GM12878 (cell line): Measurements from ENCODE around the gene DLG2. TPM values are rescaled to one million over a fixed set of nuclear protein-coding genes. Genes with fewer than 3 reads are reported as not detected.

ENCODE experiments used
- ATAC-seq: fragments of 200-7000 bp; cut with Tn5 transposase; 3 replicates; pipeline ENCODE4 v1.9.1; 2020; ENCODE audit warnings: mild to moderate bottlenecking, moderate library complexity
- BruUV-seq: library from RNA; stranded (reverse); fragments of 400-500 nt; replicated peaks from 2 replicates; lab custom pipeline; 2021; lab: Mats Ljungman, UMichigan
- CTCF ChIA-PET: fragments of 300-600 bp; sonication (Branson Sonifier 250); formaldehyde crosslinking; extraction: SDS; loops from one replicate; lab custom pipeline; 2021; ENCODE audit warnings: inconsistent platforms; lab: Yijun Ruan, JAX
- POLR2A ChIA-PET: fragments of 350-600 bp; formaldehyde crosslinking; extraction: SDS; loops from one replicate; lab custom pipeline; 2021; ENCODE audit warnings: inconsistent platforms; lab: Charles Lee
- RAD21 ChIA-PET: fragments of 300-600 bp; sonication (Branson Sonifier 250); formaldehyde crosslinking; loops from one replicate; lab custom pipeline; 2023; ENCODE audit warnings: antibody characterized with exemption; ENCODE audit not compliant: unreplicated experiment; lab: Charles Lee
- SMC1A ChIA-PET: fragments of 300-600 bp; sonication (Branson Sonifier 250); formaldehyde crosslinking; loops from one replicate; lab custom pipeline; 2023; ENCODE audit not compliant: unreplicated experiment, uncharacterized antibody; lab: Charles Lee
- DNase-seq: peaks from one replicate; pipeline ENCODE4 v3.0.0-alpha.2; 2011; ENCODE audit warnings: low read depth, low spot score
- FAIRE-seq: peaks from 3 replicates; lab custom pipeline; 2011; peaks lifted over from hg19 to GRCh38; lab: Jason Lieb, UNC
- H2AFZ ChIP-seq: 2 replicates; pipeline ENCODE4 v1.6.0; 2011; ENCODE audit warnings: low read depth, low read length, control low read depth; ENCODE audit not compliant: control insufficient read depth
- H3K27ac ChIP-seq: 2 replicates; pipeline ENCODE4 v1.5.1; 2011; ENCODE audit warnings: control low read depth; ENCODE audit not compliant: control insufficient read depth, insufficient read depth
- H3K27me3 ChIP-seq, 2 experiments: replicated peaks in 1 of 2; 2 replicates each; pipeline versions ENCODE4 v1.6.0 to v1.6.1; 2011; ENCODE audit warnings: low read length in 1 of 2; ENCODE audit not compliant: control insufficient read depth in 2 of 2, insufficient read depth in 2 of 2
- H3K36me3 ChIP-seq, 2 experiments: 2 replicates each; pipeline ENCODE4 v1.5.1; 2011; ENCODE audit warnings: low read length in 1 of 2; ENCODE audit not compliant: control insufficient read depth in 2 of 2, insufficient read depth in 2 of 2
- H3K4me1 ChIP-seq: 2 replicates; pipeline ENCODE4 v1.6.1; 2011; ENCODE audit warnings: mild to moderate bottlenecking, low read length, moderate library complexity, mixed read lengths; ENCODE audit not compliant: control insufficient read depth, insufficient read depth
- H3K4me2 ChIP-seq: 2 replicates; pipeline ENCODE4 v1.6.0; 2011; ENCODE audit warnings: control low read depth; ENCODE audit not compliant: control insufficient read depth, insufficient read depth
- H3K4me3 ChIP-seq: fragments of 200-600 bp; sonication (generic); 2 replicates; pipeline ENCODE4 v1.5.1; 2016
- H3K79me2 ChIP-seq: 2 replicates; pipeline ENCODE4 v1.6.0; 2011; ENCODE audit warnings: low read length; ENCODE audit not compliant: control insufficient read depth, insufficient read depth
- H3K9ac ChIP-seq: 2 replicates; pipeline ENCODE4 v1.8.0; 2011; ENCODE audit warnings: low read length, control low read depth, mixed read lengths; ENCODE audit not compliant: control insufficient read depth, insufficient read depth
- H3K9me3 ChIP-seq: replicated peaks from 3 replicates; pipeline ENCODE4 v1.5.1; 2011; ENCODE audit warnings: mild to moderate bottlenecking, low read length; ENCODE audit not compliant: control insufficient read depth, insufficient read depth
- H4K20me1 ChIP-seq: 2 replicates; pipeline ENCODE4 v1.6.0; 2011; ENCODE audit not compliant: control insufficient read depth, insufficient read depth
- EP300 ChIP-seq, 2 experiments: fragments of 150-350 bp in 1 of 2; IDR thresholded peaks; 2 replicates each; pipeline ENCODE4 v1.6.1; 2011 to 2012; ENCODE audit warnings: low read depth in 2 of 2, low read length in 2 of 2, borderline replicate concordance in 1 of 2, improper control_type of control experiment in 1 of 2, inconsistent platforms in 1 of 2; ENCODE audit not compliant: control insufficient read depth in 1 of 2
- GABPA ChIP-seq: IDR thresholded peaks from 2 replicates; pipeline ENCODE4 v1.6.1; 2014; ENCODE audit warnings: antibody characterized with exemption, low read depth, mild to moderate bottlenecking, inconsistent platforms
- IKZF2 ChIP-seq, 2 experiments: fragments of 450-650 bp; IDR thresholded peaks; 2 replicates each; pipeline ENCODE4 v1.6.1; 2017; ENCODE audit warnings: mild to moderate bottlenecking in 2 of 2, moderate library complexity in 2 of 2
- NR2C1 ChIP-seq: fragments of 450-650 bp; IDR thresholded peaks from 2 replicates; pipeline ENCODE4 v1.6.1; 2017; ENCODE audit warnings: antibody characterized with exemption, mild to moderate bottlenecking, moderate library complexity
- POLR2AphosphoS2 ChIP-seq: IDR thresholded peaks from 2 replicates; pipeline ENCODE4 v1.6.1; 2011; ENCODE audit warnings: low read depth, mild to moderate bottlenecking, low read length, improper control_type of control experiment, moderate library complexity
- POLR2AphosphoS5 ChIP-seq: IDR thresholded peaks from 2 replicates; pipeline ENCODE4 v1.6.1; 2011; ENCODE audit warnings: mild to moderate bottlenecking, low read length, inconsistent platforms
- RAD21 ChIP-seq: IDR thresholded peaks from 2 replicates; pipeline ENCODE4 v1.6.1; 2011; ENCODE audit warnings: mild to moderate bottlenecking, low read depth, low read length, moderate library complexity; ENCODE audit not compliant: insufficient read depth
- STAT3 ChIP-seq: IDR thresholded peaks from 2 replicates; pipeline ENCODE4 v1.6.1; 2011; ENCODE audit warnings: low read depth, low read length, improper control_type of control experiment
- WGBS: methylation state at CpG from one replicate; pipeline ENCODE4 v1.1.6; 2016; ENCODE audit warnings: low lambda C conversion rate; ENCODE audit not compliant: insufficient replicate concordance, insufficient coverage; ENCODE audit errors: missing lambda C conversion rate; 5-methylcytosine and 5-hydroxymethylcytosine counted together
- in situ Hi-C: fragments of 300-500 bp; cut with MboI; formaldehyde crosslinking; loops from 9 replicates; pipeline ENCODE4 v1.14.3; 2018; ENCODE audit warnings: mixed read lengths
- intact Hi-C: fragments of 100-400 bp; cut with micrococcal nuclease; formaldehyde crosslinking; loops from one replicate; pipeline ENCODE4 v1.14.2; 2022; ENCODE audit not compliant: unreplicated experiment
- polyA plus RNA-seq, 11 experiments: library from polyadenylated mRNA; depleted of rRNA in 4 of 11; unstranded in 6 of 11; stranded (reverse) in 5 of 11; fragments of >200 nt; fragmentation: Nextera tagmentation in 4 of 11; fragmentation: Illumina TruSeq in 1 of 11; extraction: Ambion mirVana in 4 of 11; extraction: Trizol in 1 of 11; gene quantifications; 1 replicate in 1 of 11; 2 replicates in 10 of 11; pipeline versions ENCODE4 v1.2.1 to v1.2.3, GENCODE V29; 2011 to 2016; ENCODE audit warnings: inconsistent platforms in 2 of 11, missing spikeins in 2 of 11, low read depth in 1 of 11
- total RNA-seq, 4 experiments: library from RNA; depleted of rRNA in 3 of 4; stranded (reverse); fragments of >200 nt in 3 of 4; fragmentation: Illumina TruSeq in 1 of 4; extraction: Trizol in 1 of 4; gene quantifications; 2 replicates each; pipeline versions ENCODE4 v1.2.1 to v1.2.3, GENCODE V29; 2013 to 2021
- TF ChIP-seq, protein P1 (sequence below): IDR thresholded peaks from 2 replicates; pipeline ENCODE4 v1.6.1; 2012; ENCODE audit warnings: mild to moderate bottlenecking, low read depth, low read length

Gene DLG2
- total and polyA plus RNA-seq, 10 of the 15 experiments (the other 5 are each of a cell fraction or from before 2014, with no cell fraction given), result 0.09 to 0.98 (median 0.35) TPM

DNA sequence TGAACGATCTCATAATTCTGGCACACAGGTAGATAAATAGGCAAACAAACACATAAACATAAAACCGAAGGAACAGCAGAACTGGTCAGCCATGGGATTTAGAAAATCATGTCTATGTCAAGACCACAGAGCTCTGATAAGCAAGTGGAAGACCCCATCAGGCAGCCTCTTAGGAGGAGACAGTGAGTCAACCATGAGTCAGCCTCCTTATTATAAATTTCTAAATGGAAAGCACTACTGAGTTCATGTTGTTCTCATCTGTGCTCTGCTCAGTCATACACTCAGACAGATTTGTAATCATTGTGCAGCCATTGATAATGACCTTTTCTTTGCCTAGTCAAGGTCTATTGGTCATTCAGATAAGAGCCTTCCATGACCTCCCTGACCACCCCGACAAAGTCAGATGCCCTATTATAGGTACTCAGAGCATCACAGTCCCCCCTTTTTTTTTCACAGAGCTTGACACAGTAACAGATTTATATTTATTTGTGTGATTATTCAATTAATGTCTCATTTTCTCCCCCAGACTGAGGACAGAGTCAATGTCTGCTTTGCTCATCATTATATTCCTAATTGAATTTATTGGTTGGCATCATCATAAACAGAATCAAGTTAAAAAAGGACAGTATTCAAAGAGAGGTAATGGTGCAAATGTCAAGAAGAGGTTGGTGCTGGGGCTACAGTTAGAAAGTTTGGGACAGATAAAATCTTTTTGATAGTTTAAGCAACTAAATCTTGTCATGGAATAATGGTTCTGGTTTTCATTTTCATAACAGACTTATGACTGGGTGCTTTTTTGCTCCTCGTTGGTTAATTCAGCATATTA is 1761.3 kb downstream of the DLG2 start:
- RAD21 ChIA-PET, result interaction anchor here (0.9 kb wide), 1 partner anchor 28 kb away, joined by 3 read pairs; no protein-coding TSS in a partner anchor
- SMC1A ChIA-PET, result no interaction called here
- FAIRE-seq (no peak), DNase-seq (no peak), ATAC-seq (no peak)
- Histone ChIP-seq H3K36me3 (no peaks in the 10 kb centered on the region), H3K4me1 (no peaks in the 10 kb centered on the region), H3K9me3 (no peaks in the 10 kb centered on the region), H2AFZ (no peak overlapping the region), H3K9ac (no peak overlapping the region), H3K79me2 (no peaks in the 10 kb centered on the region), H3K4me3 (no peak overlapping the region), H4K20me1 (no peaks in the 10 kb centered on the region), H3K4me2 (no peak overlapping the region), H3K27ac (no peak overlapping the region), H3K27me3 (no peaks in the 10 kb centered on the region)
- in situ Hi-C loops, result no loop called here
- POLR2A ChIA-PET, result no interaction called here
- WGBS, result 35% methylated on average over 4 of the region's 4 CpGs
- CTCF ChIA-PET, result no interaction called here
- no TSS peak for BruUV-seq
- intact Hi-C loops, result no loop called here
- TF ChIP-seq STAT3, result no peak

DNA sequence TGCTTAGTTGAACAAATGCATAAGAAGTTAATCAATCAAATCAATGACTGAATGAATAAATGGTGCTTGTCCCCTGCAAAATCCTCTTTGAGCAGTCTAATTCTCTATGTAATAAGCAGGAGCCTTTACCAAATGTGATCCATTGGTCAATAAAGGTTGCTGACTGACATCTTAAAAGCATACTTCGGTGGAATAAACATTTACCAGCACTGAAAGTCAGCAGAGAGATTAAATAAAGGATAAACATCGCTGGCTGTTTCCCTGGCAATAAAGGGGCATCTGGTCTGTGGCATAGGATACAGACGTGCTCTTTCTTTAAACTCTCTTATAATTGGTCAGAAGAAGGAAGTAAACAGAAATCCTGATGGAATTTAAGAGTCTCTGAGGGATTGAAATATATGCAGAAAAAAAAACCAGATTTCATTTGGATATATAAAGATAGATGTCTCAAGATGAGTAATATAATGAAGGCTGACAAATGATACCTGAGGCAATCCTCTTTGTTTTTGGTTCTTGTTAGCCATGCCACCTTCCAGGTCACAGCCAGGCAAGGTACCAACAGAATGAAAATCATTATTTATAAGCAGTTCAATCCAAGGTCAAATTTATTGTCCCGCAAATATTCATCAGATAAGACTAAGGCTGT is 1762.6 kb downstream of the DLG2 start:
- SMC1A ChIA-PET, result no interaction called here
- 26% methylated on average over 4 of the region's 4 CpGs for WGBS
- CTCF ChIA-PET, result no interaction called here
- H3K27me3 ChIP-seq, result no peaks in the 10 kb centered on the region
- intact Hi-C loops (no loop called here), in situ Hi-C loops (no loop called here)
- BruUV-seq, result no TSS peak
- DNase-seq (no peak), FAIRE-seq (no peak), ATAC-seq (no peak)
- RAD21 ChIA-PET, result no interaction called here
- H3K9me3 ChIP-seq, result no peaks in the 10 kb centered on the region
- no peaks in the 10 kb centered on the region for H3K4me1 ChIP-seq
- H3K27ac ChIP-seq, result no peak overlapping the region
- no peaks in the 10 kb centered on the region for H3K36me3 ChIP-seq
- no peak overlapping the region for H2AFZ ChIP-seq
- no peak overlapping the region for H3K9ac ChIP-seq
- no peak overlapping the region for H3K4me2 ChIP-seq
- POLR2A ChIA-PET, result no interaction called here
- no peaks in the 10 kb centered on the region for H4K20me1 ChIP-seq
- H3K79me2 ChIP-seq, result no peaks in the 10 kb centered on the region
- H3K4me3 ChIP-seq, result no peak overlapping the region
- TF ChIP-seq IKZF2 (IDR thresholded peaks at IDR 0.05), result no peak
- TF ChIP-seq, protein P1, sequence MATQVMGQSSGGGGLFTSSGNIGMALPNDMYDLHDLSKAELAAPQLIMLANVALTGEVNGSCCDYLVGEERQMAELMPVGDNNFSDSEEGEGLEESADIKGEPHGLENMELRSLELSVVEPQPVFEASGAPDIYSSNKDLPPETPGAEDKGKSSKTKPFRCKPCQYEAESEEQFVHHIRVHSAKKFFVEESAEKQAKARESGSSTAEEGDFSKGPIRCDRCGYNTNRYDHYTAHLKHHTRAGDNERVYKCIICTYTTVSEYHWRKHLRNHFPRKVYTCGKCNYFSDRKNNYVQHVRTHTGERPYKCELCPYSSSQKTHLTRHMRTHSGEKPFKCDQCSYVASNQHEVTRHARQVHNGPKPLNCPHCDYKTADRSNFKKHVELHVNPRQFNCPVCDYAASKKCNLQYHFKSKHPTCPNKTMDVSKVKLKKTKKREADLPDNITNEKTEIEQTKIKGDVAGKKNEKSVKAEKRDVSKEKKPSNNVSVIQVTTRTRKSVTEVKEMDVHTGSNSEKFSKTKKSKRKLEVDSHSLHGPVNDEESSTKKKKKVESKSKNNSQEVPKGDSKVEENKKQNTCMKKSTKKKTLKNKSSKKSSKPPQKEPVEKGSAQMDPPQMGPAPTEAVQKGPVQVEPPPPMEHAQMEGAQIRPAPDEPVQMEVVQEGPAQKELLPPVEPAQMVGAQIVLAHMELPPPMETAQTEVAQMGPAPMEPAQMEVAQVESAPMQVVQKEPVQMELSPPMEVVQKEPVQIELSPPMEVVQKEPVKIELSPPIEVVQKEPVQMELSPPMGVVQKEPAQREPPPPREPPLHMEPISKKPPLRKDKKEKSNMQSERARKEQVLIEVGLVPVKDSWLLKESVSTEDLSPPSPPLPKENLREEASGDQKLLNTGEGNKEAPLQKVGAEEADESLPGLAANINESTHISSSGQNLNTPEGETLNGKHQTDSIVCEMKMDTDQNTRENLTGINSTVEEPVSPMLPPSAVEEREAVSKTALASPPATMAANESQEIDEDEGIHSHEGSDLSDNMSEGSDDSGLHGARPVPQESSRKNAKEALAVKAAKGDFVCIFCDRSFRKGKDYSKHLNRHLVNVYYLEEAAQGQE, result no peak
- no peak for TF ChIP-seq EP300 (IDR thresholded peaks at IDR 0.05; ENCODE audit: borderline replicate concordance in 1 of 2, control insufficient read depth in 1 of 2, low read depth in 2 of 2, low read length in 2 of 2)
- TF ChIP-seq NR2C1, result no peak
- TF ChIP-seq RAD21, result no peak
- TF ChIP-seq POLR2AphosphoS2, result no peak
- TF ChIP-seq POLR2AphosphoS5, result no peak
- TF ChIP-seq GABPA, result no peak
